BJ (cell line): ENCODE measurements around the gene FAM227A. TPM values are rescaled to one million over a fixed set of nuclear protein-coding genes. Genes with fewer than 3 reads are reported as not detected.

Experiments
- CTCF ChIA-PET: fragments of 350-600 bp; formaldehyde crosslinking; extraction: SDS; loops from one replicate; lab custom pipeline; 2021; ENCODE audit warnings: antibody characterized with exemption, inconsistent platforms; lab: Yijun Ruan, JAX
- POLR2A ChIA-PET: fragments of 300-600 bp; sonication (Branson Sonifier 250); formaldehyde crosslinking; extraction: SDS; loops from one replicate; lab custom pipeline; 2021; ENCODE audit warnings: antibody characterized with exemption; lab: Charles Lee
- DNase-seq: peaks from one replicate; pipeline ENCODE4 v3.0.0-alpha.2; 2011; ENCODE audit warnings: low read depth
- H3K27me3 ChIP-seq: 2 replicates; pipeline ENCODE4 v1.6.0; 2011; ENCODE audit warnings: low read length; ENCODE audit not compliant: control insufficient read depth, insufficient read depth
- H3K36me3 ChIP-seq: 2 replicates; pipeline ENCODE4 v1.5.1; 2011; ENCODE audit warnings: low read length; ENCODE audit not compliant: control insufficient read depth, insufficient read depth
- H3K4me3 ChIP-seq: 2 replicates; pipeline ENCODE4 v1.5.1; 2011; ENCODE audit warnings: low read depth, mild to moderate bottlenecking, control low read depth, low read length
- polyA plus RNA-seq: library from polyadenylated mRNA; depleted of rRNA; stranded (reverse); fragments of >200 nt; gene quantifications from 2 replicates; pipeline ENCODE4 v1.2.3, GENCODE V29; 2011
- TF ChIP-seq, protein P1 (sequence below): IDR thresholded peaks from 2 replicates; pipeline ENCODE4 v1.5.1; 2011; ENCODE audit warnings: low read depth, mild to moderate bottlenecking, control low read depth, inconsistent platforms, low read length, moderate library complexity; ENCODE audit not compliant: insufficient read depth

Gene FAM227A
- polyA plus RNA-seq, 1 experiment: 1.0 TPM

DNA sequence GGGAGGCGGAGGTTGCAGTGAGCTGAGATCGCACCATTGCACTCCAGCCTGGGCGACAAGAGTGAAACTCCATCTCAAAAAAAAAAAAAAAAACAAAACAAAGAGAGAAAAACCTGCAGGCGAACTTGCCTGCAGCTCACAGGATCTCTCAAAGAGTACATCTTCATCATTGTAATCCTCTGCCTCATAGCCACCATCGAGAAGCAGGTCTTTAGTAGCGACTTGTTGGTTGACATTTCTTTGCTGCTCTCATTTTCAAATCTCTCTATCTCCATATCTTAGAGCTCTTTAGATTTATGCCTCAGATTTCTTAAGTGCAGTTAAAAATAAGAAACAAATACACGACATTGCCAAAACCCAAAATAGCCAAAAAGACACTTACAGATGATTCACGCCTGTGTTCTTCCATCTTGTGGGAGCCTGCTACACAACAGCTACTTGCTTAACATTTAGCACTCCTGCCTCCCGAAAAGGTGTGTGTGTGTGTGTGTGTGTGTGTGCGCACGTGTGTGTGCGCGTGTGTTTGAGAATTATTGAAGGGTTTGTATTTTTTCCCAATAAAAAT is 14.6 kb downstream of the FAM227A start:
- CTCF ChIA-PET: interaction anchor here (0.6 kb wide), 1 partner anchor 728 kb away, joined by 3 read pairs; no protein-coding TSS in a partner anchor
- TF ChIP-seq, protein P1, sequence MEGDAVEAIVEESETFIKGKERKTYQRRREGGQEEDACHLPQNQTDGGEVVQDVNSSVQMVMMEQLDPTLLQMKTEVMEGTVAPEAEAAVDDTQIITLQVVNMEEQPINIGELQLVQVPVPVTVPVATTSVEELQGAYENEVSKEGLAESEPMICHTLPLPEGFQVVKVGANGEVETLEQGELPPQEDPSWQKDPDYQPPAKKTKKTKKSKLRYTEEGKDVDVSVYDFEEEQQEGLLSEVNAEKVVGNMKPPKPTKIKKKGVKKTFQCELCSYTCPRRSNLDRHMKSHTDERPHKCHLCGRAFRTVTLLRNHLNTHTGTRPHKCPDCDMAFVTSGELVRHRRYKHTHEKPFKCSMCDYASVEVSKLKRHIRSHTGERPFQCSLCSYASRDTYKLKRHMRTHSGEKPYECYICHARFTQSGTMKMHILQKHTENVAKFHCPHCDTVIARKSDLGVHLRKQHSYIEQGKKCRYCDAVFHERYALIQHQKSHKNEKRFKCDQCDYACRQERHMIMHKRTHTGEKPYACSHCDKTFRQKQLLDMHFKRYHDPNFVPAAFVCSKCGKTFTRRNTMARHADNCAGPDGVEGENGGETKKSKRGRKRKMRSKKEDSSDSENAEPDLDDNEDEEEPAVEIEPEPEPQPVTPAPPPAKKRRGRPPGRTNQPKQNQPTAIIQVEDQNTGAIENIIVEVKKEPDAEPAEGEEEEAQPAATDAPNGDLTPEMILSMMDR: no peak
- Histone ChIP-seq H3K27me3 (no peaks in the 10 kb centered on the region), H3K36me3 (no peaks in the 10 kb centered on the region), H3K4me3 (no peak overlapping the region)
- POLR2A ChIA-PET: no interaction called here
- no peak for DNase-seq

- TF ChIP-seq, protein P1: no peak
- Histone ChIP-seq H3K36me3 (no peaks in the 10 kb centered on the region), H3K27me3 (no peaks in the 10 kb centered on the region), H3K4me3 (no peak overlapping the region)
- DNase-seq: no peak
- POLR2A ChIA-PET: no interaction called here
- CTCF ChIA-PET: no interaction called here
Observed at GRCh38 chr22:38638728-38639127, 17.5 kb downstream of the FAM227A start.

DNA sequence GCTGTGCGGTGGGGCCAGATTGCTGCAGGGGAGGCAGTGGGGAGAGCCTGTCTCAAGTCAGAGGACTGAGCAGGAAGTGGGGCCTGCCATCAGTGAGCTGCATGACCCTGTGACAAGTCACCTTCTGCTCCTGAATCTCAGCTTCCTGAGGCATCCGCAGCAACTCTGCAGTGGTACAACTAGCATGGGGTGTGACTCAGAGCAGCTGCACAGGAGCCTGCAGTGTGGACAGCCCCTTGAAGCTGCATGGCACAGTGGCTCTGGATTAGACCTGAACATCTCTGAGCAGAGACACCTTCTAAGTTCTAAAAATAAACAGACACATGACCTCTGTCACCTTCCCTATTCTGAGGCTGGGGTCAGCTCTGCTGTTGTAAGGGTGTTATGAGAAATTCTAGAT is 18.0 kb downstream of the FAM227A start:
- Histone ChIP-seq H3K36me3 (no peaks in the 10 kb centered on the region), H3K27me3 (no peaks in the 10 kb centered on the region), H3K4me3 (no peak overlapping the region)
- POLR2A ChIA-PET: no interaction called here
- no peak for DNase-seq
- TF ChIP-seq, protein P1: no peak
- CTCF ChIA-PET: no interaction called here

DNA sequence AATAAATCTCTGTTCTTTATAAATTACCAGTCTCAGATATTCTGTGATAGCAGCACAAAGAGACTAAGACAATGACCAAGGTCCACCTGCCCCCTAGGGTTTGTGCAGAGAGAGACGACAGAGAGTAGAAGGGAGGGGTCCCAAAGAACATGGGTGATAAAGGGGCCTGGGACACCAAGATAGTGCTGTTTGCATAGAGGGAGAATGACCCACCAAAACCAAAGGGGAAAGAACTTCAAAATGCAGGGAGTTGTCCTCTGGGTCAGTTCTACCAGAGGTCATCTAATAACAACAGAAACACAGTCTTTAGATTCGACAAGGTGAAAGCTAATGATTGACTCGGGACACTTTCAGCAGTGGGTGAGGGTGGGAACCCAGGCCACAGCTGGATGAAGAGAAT is 23.7 kb downstream of the FAM227A start:
- ChIA-PET CTCF (no interaction called here), POLR2A (no interaction called here)
- no peaks in the 10 kb centered on the region for H3K36me3 ChIP-seq
- DNase-seq: no peak
- H3K27me3 ChIP-seq: no peaks in the 10 kb centered on the region
- no peak overlapping the region for H3K4me3 ChIP-seq
- TF ChIP-seq, protein P1: no peak

GRCh38 chr22:38631724-38632123 is 24.5 kb downstream of the FAM227A start:
- POLR2A ChIA-PET: no interaction called here
- TF ChIP-seq, protein P1: no peak
- Histone ChIP-seq H3K4me3 (no peak overlapping the region), H3K27me3 (no peaks in the 10 kb centered on the region), H3K36me3 (no peaks in the 10 kb centered on the region)
- DNase-seq: no peak
- CTCF ChIA-PET: no interaction called here
